Keratinocyte (primary cell): ENCODE measurements around the gene ADGRD1.

Experiments used
- CTCF ChIP-seq, 3 experiments: IDR thresholded peaks in 1 of 3; conservative IDR thresholded peaks in 1 of 3; optimal IDR thresholded peaks in 1 of 3; 2 replicates in 2 of 3; 3 replicates in 1 of 3; pipeline versions ENCODE3 to v1.5.1; 2011; ENCODE audit warnings: low read length in 3 of 3, mild to moderate bottlenecking in 3 of 3, moderate library complexity in 2 of 3, control low read depth in 1 of 3, inconsistent platforms in 1 of 3; ENCODE audit not compliant: insufficient read depth in 2 of 3; ENCODE audit errors: extremely low read depth in 1 of 3
- EZH2 ChIP-seq: IDR thresholded peaks from one replicate; pipeline ENCODE4 v1.6.1; 2012; ENCODE audit warnings: inconsistent platforms, mild to moderate bottlenecking, low read length, moderate library complexity

DNA sequence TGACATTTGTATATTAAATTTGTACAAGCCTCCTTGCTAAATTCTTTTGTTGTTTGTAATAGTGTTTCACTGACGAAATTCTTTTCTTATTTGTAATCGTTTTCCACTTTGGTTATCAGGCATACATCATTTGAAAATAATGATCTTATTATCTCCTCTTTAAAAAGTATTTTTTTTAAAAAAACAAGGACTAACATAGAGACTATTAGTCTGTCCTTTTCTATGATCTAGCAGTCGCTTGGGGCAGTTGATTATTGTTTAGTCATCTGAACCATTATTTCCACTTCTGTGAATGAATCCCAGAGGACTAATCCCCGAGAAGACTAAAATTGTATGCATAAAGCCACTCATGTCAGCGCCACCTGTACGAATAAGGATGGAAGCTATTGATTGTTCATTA, 11.5 kb downstream of the ADGRD1 start:
- TF ChIP-seq CTCF (optimal IDR thresholded peaks at IDR 0.05 in 1 of 3, IDR thresholded peaks at IDR 0.05 in 1 of 3, conservative IDR thresholded peaks at IDR 0.05 in 1 of 3; ENCODE audit: extremely low read depth in 1 of 3, insufficient read depth in 2 of 3, low read length in 3 of 3) (no peak), EZH2 (no peak)
